AG04449 (cell line): ENCODE measurements around the gene ZPLD1.
A peak's percentile ranks its signal among the peaks of the same experiment; 100 is the strongest.

Experiments used
- CTCF ChIA-PET: fragments of 350-600 bp; formaldehyde crosslinking; extraction: SDS; loops from one replicate; lab custom pipeline; 2021; ENCODE audit warnings: antibody characterized with exemption; lab: Yijun Ruan, JAX
- POLR2A ChIA-PET: fragments of 400-600, 350-600 bp; formaldehyde crosslinking; extraction: SDS; loops from one replicate; lab custom pipeline; 2020; ENCODE audit warnings: antibody characterized with exemption, inconsistent platforms; lab: Yijun Ruan, JAX
- DNase-seq: peaks from one replicate; pipeline ENCODE4 v3.0.0-alpha.2; 2010; ENCODE audit warnings: low read depth, low spot score
- H3K4me3 ChIP-seq: 2 replicates; pipeline ENCODE4 v1.5.1; 2011; ENCODE audit warnings: low read depth, mild to moderate bottlenecking, control low read depth, low read length
- CTCF ChIP-seq: IDR thresholded peaks from one replicate; pipeline ENCODE4 v1.5.1; 2011; ENCODE audit warnings: mild to moderate bottlenecking, moderate library complexity, low read length, control low read depth, inconsistent platforms; ENCODE audit not compliant: insufficient read depth; ENCODE audit errors: missing control alignments

The ZPLD1 gene

DNA sequence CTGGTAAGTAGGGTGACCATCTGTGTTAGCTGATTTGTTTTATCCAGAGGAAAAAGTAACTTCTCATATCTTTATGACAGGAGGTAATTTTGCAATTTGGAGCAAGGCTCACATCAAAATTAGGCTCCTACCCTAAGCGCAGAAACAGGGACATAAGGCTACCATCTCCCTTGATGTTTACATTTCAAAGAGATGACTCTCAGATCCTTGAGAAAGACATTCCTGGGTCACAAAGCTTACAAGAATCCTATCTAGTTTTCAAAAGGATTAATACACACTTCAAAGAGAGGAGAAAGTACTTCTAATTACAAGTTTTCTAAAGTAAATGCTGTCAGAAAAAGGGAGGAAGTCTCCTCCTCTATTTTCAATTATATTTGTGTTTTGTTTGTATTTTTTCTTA is 7.0 kb downstream of the ZPLD1 start:
- no peak for TF ChIP-seq CTCF
- POLR2A ChIA-PET: no interaction called here
- no peak for DNase-seq
- no peak overlapping the region for H3K4me3 ChIP-seq
- CTCF ChIA-PET: no interaction called here

- ChIA-PET CTCF (no interaction called here), POLR2A (no interaction called here)
- TF ChIP-seq CTCF: no peak
- H3K4me3 ChIP-seq: no peak overlapping the region
- no peak for DNase-seq
Observed at GRCh38 chr3:102443021-102443420, 8.2 kb downstream of the ZPLD1 start.

GRCh38 chr3:102444101-102444500 is 9.3 kb downstream of the ZPLD1 start:
- no peak overlapping the region for H3K4me3 ChIP-seq
- ChIA-PET CTCF (no interaction called here), POLR2A (no interaction called here)
- peak; percentile 14 for DNase-seq
- TF ChIP-seq CTCF: no peak

DNA sequence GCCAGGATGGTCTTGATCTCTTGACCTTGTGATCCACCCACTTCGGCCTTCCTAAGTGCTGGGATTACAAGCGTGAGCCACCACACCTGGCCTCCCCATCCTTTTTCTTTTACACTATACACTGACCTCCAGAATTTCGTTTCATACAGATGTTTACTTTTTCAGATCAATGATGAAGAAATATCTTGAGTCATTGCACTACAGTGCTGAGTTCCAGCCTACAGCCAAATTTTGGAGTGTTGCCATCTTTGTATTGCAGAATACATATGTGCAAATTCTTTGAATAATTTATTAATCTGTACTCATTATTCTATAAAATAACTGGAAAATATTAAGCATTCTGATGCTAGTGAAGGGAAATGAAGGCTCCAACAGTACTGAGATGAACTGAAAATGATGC is 12.5 kb downstream of the ZPLD1 start:
- ChIA-PET CTCF (no interaction called here), POLR2A (no interaction called here)
- TF ChIP-seq CTCF: no peak
- H3K4me3 ChIP-seq: no peak overlapping the region
- DNase-seq: no peak

DNA sequence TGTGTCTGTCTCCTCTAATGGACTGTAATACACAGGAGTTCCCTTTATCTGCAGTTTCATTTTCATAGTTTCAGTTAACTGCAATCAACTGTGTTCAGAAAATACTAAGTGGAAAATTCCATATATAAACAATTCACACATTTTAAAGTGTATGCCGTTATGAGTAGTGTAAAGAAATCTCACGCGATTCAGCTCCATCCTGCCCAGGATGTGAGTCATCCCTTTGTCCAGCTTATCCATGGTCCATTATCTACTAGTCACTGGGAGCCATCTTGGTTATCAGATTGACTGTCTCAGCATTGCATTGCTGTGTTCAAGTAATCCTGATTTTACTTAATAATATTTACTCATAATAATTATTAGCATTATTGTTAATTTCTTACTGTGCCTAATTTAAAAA is 14.5 kb downstream of the ZPLD1 start:
- TF ChIP-seq CTCF: no peak
- POLR2A ChIA-PET: no interaction called here
- no peak overlapping the region for H3K4me3 ChIP-seq
- DNase-seq: no peak
- CTCF ChIA-PET: no interaction called here

GRCh38 chr3:102449930-102450329 is 15.1 kb downstream of the ZPLD1 start:
- no peak overlapping the region for H3K4me3 ChIP-seq
- TF ChIP-seq CTCF: no peak
- DNase-seq: no peak
- CTCF ChIA-PET: no interaction called here
- POLR2A ChIA-PET: no interaction called here
